Occipital lobe (tissue), 2 donors: Measurements from ENCODE around the gene IQSEC1. TPM values are rescaled to one million over a fixed set of nuclear protein-coding genes. Genes with fewer than 3 reads are reported as not detected.

Source experiments
- DNase-seq: peaks from one replicate; lab custom pipeline; 2025; lab: John Stamatoyannopoulos, UW
- total RNA-seq: library from RNA; depleted of rRNA; stranded (reverse); fragments of >200 nt; gene quantifications from one replicate; pipeline ENCODE4 v1.2.3, GENCODE V29; 2014

IQSEC1 gene
- total RNA-seq, 1 donor from 2014 or later: 14.3 TPM

DNA sequence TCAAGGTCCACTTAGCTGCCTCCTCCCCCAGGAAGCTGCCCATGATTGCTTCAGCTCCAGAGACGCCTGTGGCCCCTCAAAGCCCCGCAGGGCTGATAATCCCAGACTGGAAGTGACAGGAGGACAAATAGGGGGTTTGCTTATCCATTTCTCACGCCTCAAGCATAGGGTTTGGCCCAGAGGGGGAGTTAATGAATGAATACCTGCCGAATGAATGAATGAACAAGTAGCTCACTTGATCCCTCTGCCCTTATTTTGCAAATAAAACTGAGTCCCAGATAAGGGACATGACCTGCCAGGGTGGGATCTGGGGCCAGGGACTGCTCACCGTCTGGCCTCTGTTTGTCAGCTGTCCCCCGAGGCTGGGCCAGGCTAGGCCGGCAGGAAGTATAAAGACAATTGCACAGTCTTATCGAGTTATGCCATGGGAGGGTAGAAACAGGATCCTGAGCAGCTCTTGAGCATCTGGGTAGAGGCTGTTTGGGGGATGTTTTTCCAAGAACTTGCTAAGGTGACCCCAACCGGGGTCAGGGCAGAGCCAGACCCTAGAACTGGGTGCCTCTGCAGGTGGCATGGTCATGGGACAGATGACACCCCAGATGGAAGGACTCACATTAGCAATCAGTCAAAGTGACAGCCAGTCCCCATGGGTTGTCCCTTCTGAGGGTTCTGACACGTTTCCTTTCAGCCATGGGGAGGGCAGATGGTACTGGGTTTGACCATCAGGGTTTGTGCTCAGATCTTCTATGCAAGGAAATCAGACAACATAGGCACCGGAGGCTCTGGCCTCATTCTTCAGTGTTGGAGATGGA lies 45.0 kb downstream of the IQSEC1 start:
- no peak for DNase-seq

GRCh38 chr3:13027154-13027553 lies 46.1 kb downstream of the IQSEC1 start:
- no peak for DNase-seq

DNA sequence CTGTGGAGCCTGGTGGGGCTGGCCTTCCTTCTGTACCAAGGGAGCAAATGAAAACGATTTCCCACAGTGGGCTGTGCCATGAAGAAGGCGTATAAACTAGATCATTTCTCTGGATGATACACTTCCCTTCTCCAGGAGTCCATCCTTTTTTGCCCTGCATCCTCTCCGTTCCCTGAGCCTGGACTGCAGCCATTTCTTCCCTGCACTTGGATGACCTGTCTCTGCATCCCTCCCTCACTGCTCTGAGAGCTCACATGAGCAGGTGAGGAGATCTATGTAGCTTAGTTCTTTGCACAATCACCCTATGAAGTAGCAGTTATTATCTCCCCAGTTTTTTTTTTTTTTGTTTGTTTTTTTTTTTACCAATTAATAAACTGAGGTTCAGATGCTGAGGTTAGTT lies 46.7 kb downstream of the IQSEC1 start:
- DNase-seq: no peak

DNA sequence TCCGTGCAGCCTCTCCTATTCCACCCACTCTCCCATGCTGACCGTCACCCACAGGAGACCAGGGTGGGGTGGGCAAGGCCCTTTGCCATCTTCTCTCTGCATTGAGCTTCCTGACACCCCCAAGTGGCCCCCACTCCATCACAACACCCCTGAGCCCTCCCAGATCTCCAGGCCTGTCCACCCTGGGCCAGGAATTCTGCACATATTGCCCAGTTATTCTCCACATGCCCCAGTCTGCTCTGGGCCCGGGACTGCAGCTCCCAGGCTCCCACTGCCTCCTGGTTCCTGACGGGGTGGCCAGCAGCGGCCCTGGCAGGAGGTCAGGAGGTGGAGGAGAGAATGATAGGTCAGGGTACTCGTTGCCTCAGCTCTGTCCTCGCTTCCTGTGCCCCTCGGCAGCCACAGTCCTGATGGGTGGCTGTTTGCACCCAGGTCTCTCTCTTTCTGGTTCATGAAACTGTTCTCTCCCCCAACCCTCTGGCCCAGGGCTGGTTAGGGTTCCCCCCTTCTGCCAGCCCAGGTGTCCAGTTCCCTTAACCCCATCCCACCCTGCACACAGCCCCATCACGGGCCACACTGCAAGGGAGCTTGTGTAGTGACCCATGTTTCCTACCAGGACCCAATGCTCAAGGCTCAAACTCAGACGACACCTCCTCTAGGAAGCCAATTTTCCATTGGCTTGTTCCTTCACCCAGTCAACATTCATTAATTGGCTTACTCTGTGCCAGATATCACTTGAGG lies 47.3 kb downstream of the IQSEC1 start:
- no peak for DNase-seq

DNA sequence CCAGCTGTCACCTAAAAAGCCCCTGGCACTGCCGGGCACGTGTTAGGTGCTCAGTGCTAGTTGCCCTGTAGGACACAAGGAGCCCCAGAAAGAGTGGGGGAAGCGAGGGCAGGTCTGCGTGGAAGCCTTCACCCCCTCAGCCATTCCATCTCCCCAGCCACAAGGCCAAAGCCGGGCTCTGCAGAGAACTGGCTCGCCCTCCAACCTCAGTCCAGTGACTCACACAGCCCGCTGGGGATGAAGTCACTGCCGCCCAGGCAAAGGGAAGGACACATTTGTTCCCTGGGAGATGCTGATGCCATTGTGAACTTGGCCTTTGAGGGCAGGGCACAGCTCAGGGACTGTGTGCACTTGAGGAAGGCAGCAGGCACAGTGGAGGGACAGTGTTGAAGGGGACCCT lies 48.1 kb downstream of the IQSEC1 start:
- peak; percentile 34 for DNase-seq

- no peak for DNase-seq
Observed at GRCh38 chr3:13024765-13025065, 48.5 kb downstream of the IQSEC1 start.

GRCh38 chr3:13023971-13024764 lies 49.1 kb downstream of the IQSEC1 start:
- DNase-seq: no peak

DNA sequence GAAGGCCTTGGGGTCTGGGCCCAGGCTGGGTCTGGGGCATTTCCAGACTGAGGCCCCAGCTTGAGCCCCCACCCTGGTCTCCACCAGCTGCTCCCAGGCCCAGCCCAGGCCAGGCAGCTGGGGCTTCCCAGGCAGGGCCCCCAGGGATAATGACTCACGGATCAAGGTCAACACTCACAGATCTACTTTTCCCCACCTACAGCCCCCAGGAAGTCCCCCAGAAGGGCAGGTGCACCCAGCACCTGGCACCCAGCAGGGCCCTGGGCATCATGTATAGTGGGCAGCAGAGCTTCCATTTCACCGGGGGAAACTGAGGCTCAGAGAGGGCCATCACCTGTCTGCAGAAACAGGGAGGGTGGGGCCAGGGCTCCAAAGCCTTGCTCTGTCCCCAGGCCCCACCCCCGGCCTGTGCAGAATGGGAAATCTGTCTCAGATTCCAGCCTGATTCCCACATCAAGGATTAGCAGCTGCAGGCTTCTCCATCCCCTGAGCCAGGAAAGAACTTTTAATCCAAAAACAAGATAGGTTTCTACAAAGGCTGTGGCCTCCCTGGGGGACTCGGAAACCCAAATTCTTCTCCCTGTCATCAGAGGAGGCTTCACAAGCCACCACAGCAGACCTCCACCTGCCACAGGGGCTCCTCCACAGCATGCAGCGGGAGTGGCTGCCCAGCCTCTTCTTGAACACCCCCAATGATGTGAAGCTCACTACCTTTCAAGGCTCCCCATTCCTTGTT lies 49.8 kb downstream of the IQSEC1 start:
- DNase-seq: no peak

GRCh38 chr3:13022348-13023234 lies 50.6 kb downstream of the IQSEC1 start:
- peak; percentile 47 for DNase-seq

- no peak for DNase-seq
Observed at GRCh38 chr3:13021141-13022114, 51.8 kb downstream of the IQSEC1 start.

GRCh38 chr3:13020159-13020750 lies 53.0 kb downstream of the IQSEC1 start:
- DNase-seq: no peak

GRCh38 chr3:13019243-13020095 lies 53.8 kb downstream of the IQSEC1 start:
- DNase-seq: no peak

- DNase-seq: no peak
Observed at GRCh38 chr3:13018561-13019242, 54.5 kb downstream of the IQSEC1 start.

DNA sequence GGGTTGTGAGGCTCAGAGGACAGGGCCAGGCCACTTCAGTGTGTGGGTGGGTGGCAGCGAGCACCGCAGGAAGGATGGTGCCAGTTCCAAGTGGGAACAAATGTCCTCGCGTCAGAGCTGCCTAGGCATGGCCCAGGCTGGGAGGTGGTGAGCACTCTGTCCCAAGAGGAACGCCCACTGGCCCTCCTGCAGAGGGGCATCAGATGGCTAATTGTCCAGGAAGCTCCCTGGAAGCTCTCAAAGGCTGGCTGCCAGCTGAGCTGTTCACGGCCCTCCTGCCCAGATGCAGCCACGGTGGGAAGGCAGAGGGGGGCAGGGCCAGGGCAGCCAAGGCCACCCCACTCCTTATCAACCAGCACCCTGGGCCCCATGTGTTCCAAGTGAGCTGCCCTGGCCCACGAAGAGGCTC lies 55.2 kb downstream of the IQSEC1 start:
- DNase-seq: no peak

DNA sequence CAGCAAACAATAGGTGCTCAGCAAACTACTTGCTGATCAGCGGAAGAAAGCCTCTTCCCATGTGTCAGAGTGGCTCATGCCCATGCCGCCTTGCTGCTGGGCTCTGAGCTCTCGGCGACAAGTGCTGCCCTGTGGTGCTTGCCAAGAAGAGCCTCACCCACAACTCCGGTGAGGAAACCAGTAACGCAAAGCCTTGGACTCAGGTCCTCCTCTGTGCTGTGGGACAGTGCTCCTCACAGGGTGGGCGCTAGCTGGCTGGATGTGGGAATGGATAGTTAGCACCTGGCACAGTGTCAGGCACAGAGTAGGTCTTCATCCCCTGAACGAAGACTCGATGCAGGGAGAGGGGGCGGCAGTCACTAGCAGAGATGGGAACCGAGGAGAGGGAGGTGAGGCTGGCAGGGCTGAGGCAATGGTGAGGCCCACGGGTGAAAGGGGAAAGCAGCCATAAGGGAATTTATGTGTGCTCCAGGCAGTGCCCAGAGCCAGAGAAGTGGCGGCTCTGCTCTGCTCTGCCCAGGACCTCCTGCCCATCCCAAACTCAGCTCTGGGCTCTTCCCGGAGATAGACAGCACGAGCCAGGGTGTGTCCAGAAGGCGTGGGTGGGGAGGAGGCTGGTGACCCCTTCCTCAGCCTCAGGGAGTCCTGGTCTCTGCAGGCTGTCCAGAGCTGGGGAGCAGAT lies 55.7 kb downstream of the IQSEC1 start:
- no peak for DNase-seq

DNA sequence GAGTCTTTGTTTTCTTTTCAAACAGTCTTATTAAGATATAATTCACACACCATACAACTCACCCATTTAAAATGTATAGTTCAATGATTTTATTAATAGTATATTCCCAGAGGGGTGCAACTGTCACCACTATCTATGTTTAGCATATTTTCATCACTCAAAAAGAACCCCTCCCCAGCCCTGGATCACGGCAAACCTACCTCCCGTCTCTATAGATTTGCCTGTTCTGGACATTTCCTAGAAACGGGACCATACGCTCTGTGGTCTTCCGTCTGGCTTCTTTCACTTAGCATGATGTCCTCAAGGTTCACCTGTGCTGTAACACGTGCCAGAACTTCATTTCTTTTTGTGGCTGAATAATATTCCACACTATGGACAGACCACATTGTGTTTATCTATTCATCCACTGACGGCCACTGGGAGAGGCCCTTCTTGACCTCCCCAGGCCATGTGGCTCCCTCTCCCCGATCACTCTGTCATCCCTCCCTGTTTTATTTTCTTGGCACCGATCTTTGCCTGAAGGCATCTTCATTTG lies 56.4 kb downstream of the IQSEC1 start:
- DNase-seq: no peak
